Activated CD4-positive, alpha-beta T cell treated with anti-CD3 and anti-CD28 coated beads, Interleukin-2, amount 50 U/mL, for 4 hours (primary cell): ENCODE measurements around the gene HK1.
A peak's percentile ranks its signal among the peaks of the same experiment; 100 is the strongest.

Source experiments
- DNase-seq, 2 experiments: peaks; one replicate each; pipeline ENCODE4 v3.0.0-alpha.2; 2020

The HK1 gene

GRCh38 chr10:69408318-69409175, 130.3 kb downstream of the HK1 start:
- DNase-seq: peak; percentile 82 to 85

- no peak for DNase-seq
Measured at GRCh38 chr10:69409176-69409495, 130.8 kb downstream of the HK1 start.

GRCh38 chr10:69409968-69410367, 131.7 kb downstream of the HK1 start:
- no peak for DNase-seq

GRCh38 chr10:69410487-69410886, 132.2 kb downstream of the HK1 start:
- DNase-seq: no peak

GRCh38 chr10:69411476-69411875, 133.2 kb downstream of the HK1 start:
- DNase-seq: no peak

- DNase-seq: no peak
Measured at GRCh38 chr10:69412232-69412790, 134.0 kb downstream of the HK1 start.

GRCh38 chr10:69413221-69413865, 135.0 kb downstream of the HK1 start:
- DNase-seq: no peak

GRCh38 chr10:69414036-69415018, 136.0 kb downstream of the HK1 start:
- no peak for DNase-seq

- DNase-seq: no peak
Measured at GRCh38 chr10:69415049-69415448, 136.8 kb downstream of the HK1 start.

- DNase-seq: no peak
Measured at GRCh38 chr10:69415951-69416350, 137.7 kb downstream of the HK1 start.

- no peak for DNase-seq
Measured at GRCh38 chr10:69416695-69417094, 138.4 kb downstream of the HK1 start, which contains the start of gene TACR2. TSS of gene TACR2 (minus strand) at chr10:69416918. CDS start at chr10:69416323, 595 bp downstream.

- no peak for DNase-seq
Measured at GRCh38 chr10:69417542-69417941, 139.2 kb downstream of the HK1 start.

- no peak for DNase-seq
Measured at GRCh38 chr10:69418052-69418752, 139.9 kb downstream of the HK1 start.

GRCh38 chr10:69419096-69419743, 140.9 kb downstream of the HK1 start:
- DNase-seq: no peak

- DNase-seq: no peak
Measured at GRCh38 chr10:69419744-69420126, 141.4 kb downstream of the HK1 start.

GRCh38 chr10:69421611-69422308, 143.5 kb downstream of the HK1 start:
- no peak for DNase-seq

GRCh38 chr10:69422676-69423075, 144.4 kb downstream of the HK1 start:
- no peak for DNase-seq

GRCh38 chr10:69425041-69425440, 146.7 kb downstream of the HK1 start:
- no peak for DNase-seq

GRCh38 chr10:69425511-69426298, 147.4 kb downstream of the HK1 start:
- no peak for DNase-seq

GRCh38 chr10:69426376-69426727, 148.1 kb downstream of the HK1 start:
- DNase-seq: no peak
